Measurements from ENCODE around the gene RASEF.

- TF ChIP-seq POLR2A (IDR thresholded peaks at IDR 0.05; ENCODE audit: low read depth, low read length) (no peak), POLR2AphosphoS5 (IDR thresholded peaks at IDR 0.05; ENCODE audit: low read depth, low read length) (no peak)
These were observed 81.4 kb downstream of the RASEF start for GRCh38 chr9:82981552-82981951.

Data from GM12892 (cell line).